Measurements from ENCODE around the gene SBF2.
A peak's percentile ranks its signal among the peaks of the same experiment; 100 is the strongest.

Gene SBF2

DNA sequence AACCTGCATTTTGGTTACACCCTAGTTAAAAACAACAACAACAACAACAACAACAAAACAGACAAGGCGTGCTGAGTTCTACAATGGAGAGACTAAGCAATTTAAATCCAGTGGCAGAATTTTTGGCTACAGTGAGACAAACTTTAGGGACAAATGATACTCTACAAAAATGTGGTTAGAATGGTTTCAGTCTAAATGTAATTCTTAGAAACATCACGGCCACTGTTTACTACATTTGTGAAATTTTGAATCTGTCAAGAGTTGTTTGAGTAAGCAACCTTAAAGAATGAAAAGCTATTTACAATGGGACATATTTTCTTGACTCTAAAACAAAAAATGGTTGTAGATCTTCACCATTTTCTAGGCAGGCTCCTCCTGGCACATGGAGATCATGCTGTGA is 370.7 kb downstream of the SBF2 start:
- no peak for DNase-seq (ENCODE audit: low read depth)
- no peak overlapping the region for H3K4me3 ChIP-seq (ENCODE audit: low read length)
- TF ChIP-seq, protein P1, sequence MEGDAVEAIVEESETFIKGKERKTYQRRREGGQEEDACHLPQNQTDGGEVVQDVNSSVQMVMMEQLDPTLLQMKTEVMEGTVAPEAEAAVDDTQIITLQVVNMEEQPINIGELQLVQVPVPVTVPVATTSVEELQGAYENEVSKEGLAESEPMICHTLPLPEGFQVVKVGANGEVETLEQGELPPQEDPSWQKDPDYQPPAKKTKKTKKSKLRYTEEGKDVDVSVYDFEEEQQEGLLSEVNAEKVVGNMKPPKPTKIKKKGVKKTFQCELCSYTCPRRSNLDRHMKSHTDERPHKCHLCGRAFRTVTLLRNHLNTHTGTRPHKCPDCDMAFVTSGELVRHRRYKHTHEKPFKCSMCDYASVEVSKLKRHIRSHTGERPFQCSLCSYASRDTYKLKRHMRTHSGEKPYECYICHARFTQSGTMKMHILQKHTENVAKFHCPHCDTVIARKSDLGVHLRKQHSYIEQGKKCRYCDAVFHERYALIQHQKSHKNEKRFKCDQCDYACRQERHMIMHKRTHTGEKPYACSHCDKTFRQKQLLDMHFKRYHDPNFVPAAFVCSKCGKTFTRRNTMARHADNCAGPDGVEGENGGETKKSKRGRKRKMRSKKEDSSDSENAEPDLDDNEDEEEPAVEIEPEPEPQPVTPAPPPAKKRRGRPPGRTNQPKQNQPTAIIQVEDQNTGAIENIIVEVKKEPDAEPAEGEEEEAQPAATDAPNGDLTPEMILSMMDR (conservative IDR thresholded peaks at IDR 0.05; ENCODE audit: low read length) = no peak

DNA sequence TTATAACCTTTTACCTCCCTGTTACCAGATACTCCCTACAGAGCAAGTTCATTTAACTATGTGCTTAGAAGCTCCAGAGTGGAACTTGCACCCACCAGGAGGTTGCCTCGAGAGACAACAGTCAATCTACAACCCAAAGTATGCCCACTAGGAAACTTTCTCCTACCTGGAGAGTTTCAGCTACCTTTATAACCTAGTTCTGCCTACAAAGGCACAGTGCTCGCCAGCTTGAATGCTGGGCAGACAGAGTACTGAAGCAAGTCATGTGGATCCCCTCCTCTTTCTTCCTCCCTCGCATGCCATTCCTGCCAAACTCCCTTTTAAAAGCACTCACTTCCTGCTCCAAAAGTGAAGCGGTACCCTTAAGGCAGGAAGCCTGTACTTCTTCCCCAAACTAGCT is 371.2 kb downstream of the SBF2 start:
- peak; percentile 23 for DNase-seq (ENCODE audit: low read depth)
- H3K4me3 ChIP-seq (ENCODE audit: low read length) = no peak overlapping the region
- TF ChIP-seq, protein P1 (conservative IDR thresholded peaks at IDR 0.05; ENCODE audit: low read length) = no peak

DNA sequence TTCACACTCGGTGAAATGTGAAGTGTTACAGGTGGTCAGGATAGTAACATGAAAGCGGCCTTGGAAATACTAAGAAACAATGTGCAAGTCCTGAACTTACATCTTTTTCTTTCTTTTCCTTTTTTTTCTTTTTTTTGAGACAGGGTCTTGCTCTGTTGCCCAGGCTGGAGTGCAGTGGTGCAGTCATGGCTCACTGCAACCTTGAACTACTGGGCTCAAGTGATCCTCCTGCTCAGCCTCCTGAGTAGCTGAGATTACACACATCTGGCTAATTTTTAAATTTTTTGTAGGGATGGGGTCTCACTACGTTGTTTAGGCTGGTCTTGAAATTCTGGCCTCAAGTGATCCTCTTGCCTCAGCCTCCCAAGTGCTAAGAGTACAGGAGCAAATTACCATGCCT is 377.5 kb downstream of the SBF2 start:
- TF ChIP-seq, protein P1 (conservative IDR thresholded peaks at IDR 0.05; ENCODE audit: low read length) = no peak
- no peak for DNase-seq (ENCODE audit: low read depth)
- H3K4me3 ChIP-seq (ENCODE audit: low read length) = no peak overlapping the region

DNA sequence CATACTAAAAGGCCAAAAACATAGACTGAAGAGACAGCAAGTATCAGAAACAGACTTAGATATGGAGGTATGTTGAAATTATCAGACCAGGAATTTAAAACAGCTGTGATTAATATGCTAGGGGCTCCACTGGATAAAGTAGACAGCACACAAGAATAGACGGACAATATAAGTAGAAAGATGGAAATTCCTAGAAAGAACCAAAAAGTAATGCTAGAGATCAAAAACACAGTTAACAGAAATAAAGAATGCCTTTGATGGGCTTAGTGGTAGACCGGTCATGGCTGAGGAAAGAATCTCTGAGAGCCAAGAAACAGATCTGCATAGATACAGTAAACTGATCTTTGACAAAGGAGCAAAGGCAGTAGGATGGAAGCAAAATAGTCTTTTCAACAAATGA is 380.0 kb downstream of the SBF2 start:
- H3K4me3 ChIP-seq (ENCODE audit: low read length) = no peak overlapping the region
- TF ChIP-seq, protein P1 (conservative IDR thresholded peaks at IDR 0.05; ENCODE audit: low read length) = no peak
- DNase-seq (ENCODE audit: low read depth) = peak; percentile 25

DNA sequence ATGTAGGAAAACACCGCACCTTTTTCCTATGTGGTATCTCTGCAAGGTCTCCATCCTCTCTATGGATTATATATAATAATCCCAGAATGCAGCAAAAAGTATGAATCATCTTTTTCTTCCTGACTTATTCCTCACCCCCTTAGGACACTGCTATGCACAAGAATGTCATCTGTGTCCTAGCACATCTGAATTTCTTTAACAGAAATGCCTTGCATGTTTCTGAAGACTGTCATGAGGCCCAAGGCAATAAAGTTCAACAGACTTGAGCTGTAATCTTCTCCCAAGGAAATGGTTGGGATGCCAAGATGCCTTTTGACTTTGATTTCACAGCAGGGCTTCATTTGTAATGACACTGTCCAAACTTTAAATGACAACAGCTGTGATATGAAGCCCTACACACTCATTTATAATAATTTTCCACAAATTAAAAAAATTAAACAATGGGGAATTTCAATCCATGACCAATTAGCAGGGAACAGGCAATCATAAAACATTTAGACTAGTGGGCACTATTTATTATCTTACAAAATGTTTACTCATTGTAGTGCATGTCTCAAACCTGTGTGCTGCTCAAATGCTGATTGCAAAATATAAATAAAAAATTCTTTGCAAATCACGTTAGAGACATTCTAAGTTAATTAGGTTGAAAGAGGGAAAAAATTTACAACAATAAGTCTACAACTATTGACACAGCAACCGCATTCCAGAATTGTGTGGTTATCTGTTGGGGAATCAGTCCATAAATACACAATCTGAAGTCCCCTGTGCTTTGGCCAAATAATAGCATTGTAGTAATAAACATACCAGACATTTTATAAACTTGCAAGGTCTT is 387.8 kb downstream of the SBF2 start:
- H3K4me3 ChIP-seq (ENCODE audit: low read length) = no peak overlapping the region
- peak; percentile 100 for DNase-seq (ENCODE audit: low read depth)

DNA sequence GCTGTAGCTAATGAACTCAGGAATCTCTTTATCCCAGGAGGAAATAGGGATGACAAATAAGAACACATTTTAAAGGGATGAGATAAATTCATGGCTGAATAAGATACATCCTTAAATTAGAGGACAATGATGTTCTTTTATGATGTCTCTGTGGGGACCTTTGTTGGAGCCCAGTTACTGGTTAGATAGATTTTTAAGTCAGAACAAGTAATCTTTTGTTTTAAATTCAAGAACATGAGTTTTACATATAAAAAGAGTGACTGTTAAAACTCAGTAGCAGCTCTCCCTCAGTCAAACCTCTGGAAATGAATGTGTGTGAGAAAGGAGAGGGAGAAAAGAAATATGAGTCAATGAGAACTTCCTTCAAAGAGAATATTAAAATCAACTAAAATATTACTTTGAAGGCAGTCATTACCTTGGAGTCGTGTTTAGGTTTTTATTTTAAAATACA is 388.5 kb downstream of the SBF2 start:
- peak; percentile 70 for DNase-seq (ENCODE audit: low read depth)
- TF ChIP-seq, protein P1 (conservative IDR thresholded peaks at IDR 0.05; ENCODE audit: low read length) = no peak
- no peak overlapping the region for H3K4me3 ChIP-seq (ENCODE audit: low read length)

More for the DNA sequence above, 387.8 kb downstream of the SBF2 start:
- TF ChIP-seq, protein P1 (conservative IDR thresholded peaks at IDR 0.05; ENCODE audit: low read length) = no peak

DNA sequence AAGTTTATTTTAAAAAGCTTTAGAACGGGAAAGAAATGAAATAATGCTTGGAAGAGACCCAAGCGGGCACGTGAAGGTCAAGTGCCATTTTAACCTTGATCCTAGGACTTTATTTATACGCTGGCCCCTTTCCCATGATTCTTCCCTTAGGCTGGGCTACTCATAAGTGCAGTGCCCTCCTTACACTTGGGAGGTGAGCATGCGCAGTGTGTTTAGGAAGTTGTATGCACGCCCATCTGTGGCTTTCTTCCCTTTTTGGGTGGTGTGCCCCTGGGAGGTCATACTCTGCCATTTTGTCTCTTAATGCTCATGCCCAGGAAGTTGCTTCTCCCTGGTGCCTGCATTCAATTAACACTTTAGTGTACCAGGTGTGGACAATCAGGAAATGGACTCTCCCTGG is 390.4 kb downstream of the SBF2 start:
- TF ChIP-seq, protein P1 (conservative IDR thresholded peaks at IDR 0.05; ENCODE audit: low read length) = no peak
- no peak for DNase-seq (ENCODE audit: low read depth)
- H3K4me3 ChIP-seq (ENCODE audit: low read length) = no peak overlapping the region

All from AG10803 (cell line).